Astrocyte of the cerebellum (primary cell): ENCODE results near the gene CUEDC1.

Source experiments
- DNase-seq: peaks from one replicate; pipeline ENCODE4 v3.0.0-alpha.2; 2011; ENCODE audit warnings: low read depth
- H3K4me3 ChIP-seq: 2 replicates; pipeline ENCODE4 v1.5.1; 2011; ENCODE audit warnings: mild to moderate bottlenecking, low read depth, low read length, moderate library complexity
- CTCF ChIP-seq: IDR thresholded peaks from 2 replicates; pipeline ENCODE4 v1.5.1; 2012; ENCODE audit warnings: low read length, low read depth, moderate library complexity, mild to moderate bottlenecking; ENCODE audit errors: missing control alignments
- in situ Hi-C: cut with HindIII; loops from 2 replicates; pipeline ENCODE4 v1.10.0; 2017; ENCODE audit warnings: low sequenced_read_pairs

Gene CUEDC1

GRCh38 chr17:57881143-57881542, 74.1 kb downstream of the CUEDC1 start:
- no peak for TF ChIP-seq CTCF
- DNase-seq = peak; percentile 86

GRCh38 chr17:57880086-57880456, 75.1 kb downstream of the CUEDC1 start:
- DNase-seq = no peak
- H3K4me3 ChIP-seq = no peak overlapping the region
- in situ Hi-C loops = no loop called here
- TF ChIP-seq CTCF = no peak

More at GRCh38 chr17:57881143-57881542, 74.1 kb downstream of the CUEDC1 start:
- H3K4me3 ChIP-seq = no peak overlapping the region
- in situ Hi-C loops = no loop called here

- in situ Hi-C loops = no loop called here
- no peak for DNase-seq
- H3K4me3 ChIP-seq = no peak overlapping the region
- TF ChIP-seq CTCF = no peak
Measured at GRCh38 chr17:57879437-57880085, 75.7 kb downstream of the CUEDC1 start.

- no peak overlapping the region for H3K4me3 ChIP-seq
- in situ Hi-C loops = no loop called here
- no peak for DNase-seq
- no peak for TF ChIP-seq CTCF
Measured at GRCh38 chr17:57877803-57878377, 77.3 kb downstream of the CUEDC1 start.

- no peak for DNase-seq
- no peak overlapping the region for H3K4me3 ChIP-seq
- in situ Hi-C loops = no loop called here
- no peak for TF ChIP-seq CTCF
Measured at GRCh38 chr17:57876866-57877237, 78.4 kb downstream of the CUEDC1 start.

GRCh38 chr17:57876023-57876865, 79.0 kb downstream of the CUEDC1 start:
- DNase-seq = no peak
- in situ Hi-C loops = no loop called here
- no peak overlapping the region for H3K4me3 ChIP-seq
- no peak for TF ChIP-seq CTCF
